ENCODE measurements around the gene MSTN. TPM values are rescaled to one million over a fixed set of nuclear protein-coding genes. Genes with fewer than 3 reads are reported as not detected.

The MSTN gene
- total and polyA plus RNA-seq, 2 experiments from 2014 or later, result 0.21 TPM; not detected in 1

DNA sequence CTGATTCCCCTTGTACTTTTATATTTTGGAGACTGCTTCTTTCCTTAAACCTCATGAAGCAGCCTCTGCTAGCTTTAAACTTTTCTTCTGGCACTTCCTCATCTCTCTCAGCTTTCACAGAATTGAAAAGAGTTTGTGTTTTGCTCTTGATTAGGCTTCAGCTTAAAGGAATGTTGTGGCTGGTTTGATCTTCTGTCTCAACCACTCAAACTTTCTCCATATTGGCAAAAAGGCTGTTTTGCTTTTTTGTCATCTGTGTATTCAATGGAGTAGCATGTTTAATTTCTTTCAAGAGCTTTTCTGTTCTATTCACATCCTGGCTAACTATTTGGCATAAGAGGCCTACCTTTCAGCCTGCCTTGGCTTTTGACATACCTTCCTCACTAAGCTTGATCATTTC, 36.3 kb upstream of the MSTN start (continued):
- TF ChIP-seq, protein P1, sequence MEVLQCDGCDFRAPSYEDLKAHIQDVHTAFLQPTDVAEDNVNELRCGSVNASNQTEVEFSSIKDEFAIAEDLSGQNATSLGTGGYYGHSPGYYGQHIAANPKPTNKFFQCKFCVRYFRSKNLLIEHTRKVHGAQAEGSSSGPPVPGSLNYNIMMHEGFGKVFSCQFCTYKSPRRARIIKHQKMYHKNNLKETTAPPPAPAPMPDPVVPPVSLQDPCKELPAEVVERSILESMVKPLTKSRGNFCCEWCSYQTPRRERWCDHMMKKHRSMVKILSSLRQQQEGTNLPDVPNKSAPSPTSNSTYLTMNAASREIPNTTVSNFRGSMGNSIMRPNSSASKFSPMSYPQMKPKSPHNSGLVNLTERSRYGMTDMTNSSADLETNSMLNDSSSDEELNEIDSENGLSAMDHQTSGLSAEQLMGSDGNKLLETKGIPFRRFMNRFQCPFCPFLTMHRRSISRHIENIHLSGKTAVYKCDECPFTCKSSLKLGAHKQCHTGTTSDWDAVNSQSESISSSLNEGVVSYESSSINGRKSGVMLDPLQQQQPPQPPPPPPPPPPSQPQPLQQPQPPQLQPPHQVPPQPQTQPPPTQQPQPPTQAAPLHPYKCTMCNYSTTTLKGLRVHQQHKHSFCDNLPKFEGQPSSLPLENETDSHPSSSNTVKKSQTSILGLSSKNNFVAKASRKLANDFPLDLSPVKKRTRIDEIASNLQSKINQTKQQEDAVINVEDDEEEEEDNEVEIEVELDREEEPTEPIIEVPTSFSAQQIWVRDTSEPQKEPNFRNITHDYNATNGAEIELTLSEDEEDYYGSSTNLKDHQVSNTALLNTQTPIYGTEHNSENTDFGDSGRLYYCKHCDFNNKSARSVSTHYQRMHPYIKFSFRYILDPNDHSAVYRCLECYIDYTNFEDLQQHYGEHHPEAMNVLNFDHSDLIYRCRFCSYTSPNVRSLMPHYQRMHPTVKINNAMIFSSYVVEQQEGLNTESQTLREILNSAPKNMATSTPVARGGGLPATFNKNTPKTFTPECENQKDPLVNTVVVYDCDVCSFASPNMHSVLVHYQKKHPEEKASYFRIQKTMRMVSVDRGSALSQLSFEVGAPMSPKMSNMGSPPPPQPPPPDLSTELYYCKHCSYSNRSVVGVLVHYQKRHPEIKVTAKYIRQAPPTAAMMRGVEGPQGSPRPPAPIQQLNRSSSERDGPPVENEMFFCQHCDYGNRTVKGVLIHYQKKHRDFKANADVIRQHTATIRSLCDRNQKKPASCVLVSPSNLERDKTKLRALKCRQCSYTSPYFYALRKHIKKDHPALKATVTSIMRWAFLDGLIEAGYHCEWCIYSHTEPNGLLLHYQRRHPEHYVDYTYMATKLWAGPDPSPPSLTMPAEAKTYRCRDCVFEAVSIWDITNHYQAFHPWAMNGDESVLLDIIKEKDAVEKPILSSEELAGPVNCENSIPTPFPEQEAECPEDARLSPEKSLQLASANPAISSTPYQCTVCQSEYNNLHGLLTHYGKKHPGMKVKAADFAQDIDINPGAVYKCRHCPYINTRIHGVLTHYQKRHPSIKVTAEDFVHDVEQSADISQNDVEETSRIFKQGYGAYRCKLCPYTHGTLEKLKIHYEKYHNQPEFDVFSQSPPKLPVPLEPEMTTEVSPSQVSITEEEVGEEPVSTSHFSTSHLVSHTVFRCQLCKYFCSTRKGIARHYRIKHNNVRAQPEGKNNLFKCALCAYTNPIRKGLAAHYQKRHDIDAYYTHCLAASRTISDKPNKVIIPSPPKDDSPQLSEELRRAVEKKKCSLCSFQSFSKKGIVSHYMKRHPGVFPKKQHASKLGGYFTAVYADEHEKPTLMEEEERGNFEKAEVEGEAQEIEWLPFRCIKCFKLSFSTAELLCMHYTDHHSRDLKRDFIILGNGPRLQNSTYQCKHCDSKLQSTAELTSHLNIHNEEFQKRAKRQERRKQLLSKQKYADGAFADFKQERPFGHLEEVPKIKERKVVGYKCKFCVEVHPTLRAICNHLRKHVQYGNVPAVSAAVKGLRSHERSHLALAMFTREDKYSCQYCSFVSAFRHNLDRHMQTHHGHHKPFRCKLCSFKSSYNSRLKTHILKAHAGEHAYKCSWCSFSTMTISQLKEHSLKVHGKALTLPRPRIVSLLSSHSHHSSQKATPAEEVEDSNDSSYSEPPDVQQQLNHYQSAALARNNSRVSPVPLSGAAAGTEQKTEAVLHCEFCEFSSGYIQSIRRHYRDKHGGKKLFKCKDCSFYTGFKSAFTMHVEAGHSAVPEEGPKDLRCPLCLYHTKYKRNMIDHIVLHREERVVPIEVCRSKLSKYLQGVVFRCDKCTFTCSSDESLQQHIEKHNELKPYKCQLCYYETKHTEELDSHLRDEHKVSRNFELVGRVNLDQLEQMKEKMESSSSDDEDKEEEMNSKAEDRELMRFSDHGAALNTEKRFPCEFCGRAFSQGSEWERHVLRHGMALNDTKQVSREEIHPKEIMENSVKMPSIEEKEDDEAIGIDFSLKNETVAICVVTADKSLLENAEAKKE (CRISPR knock-in tag; IDR thresholded peaks at IDR 0.05), result no peak
- no peak for TF ChIP-seq EZH2phosphoT487 (IDR thresholded peaks at IDR 0.05; ENCODE audit: unreplicated experiment)
- TF ChIP-seq, protein P2, sequence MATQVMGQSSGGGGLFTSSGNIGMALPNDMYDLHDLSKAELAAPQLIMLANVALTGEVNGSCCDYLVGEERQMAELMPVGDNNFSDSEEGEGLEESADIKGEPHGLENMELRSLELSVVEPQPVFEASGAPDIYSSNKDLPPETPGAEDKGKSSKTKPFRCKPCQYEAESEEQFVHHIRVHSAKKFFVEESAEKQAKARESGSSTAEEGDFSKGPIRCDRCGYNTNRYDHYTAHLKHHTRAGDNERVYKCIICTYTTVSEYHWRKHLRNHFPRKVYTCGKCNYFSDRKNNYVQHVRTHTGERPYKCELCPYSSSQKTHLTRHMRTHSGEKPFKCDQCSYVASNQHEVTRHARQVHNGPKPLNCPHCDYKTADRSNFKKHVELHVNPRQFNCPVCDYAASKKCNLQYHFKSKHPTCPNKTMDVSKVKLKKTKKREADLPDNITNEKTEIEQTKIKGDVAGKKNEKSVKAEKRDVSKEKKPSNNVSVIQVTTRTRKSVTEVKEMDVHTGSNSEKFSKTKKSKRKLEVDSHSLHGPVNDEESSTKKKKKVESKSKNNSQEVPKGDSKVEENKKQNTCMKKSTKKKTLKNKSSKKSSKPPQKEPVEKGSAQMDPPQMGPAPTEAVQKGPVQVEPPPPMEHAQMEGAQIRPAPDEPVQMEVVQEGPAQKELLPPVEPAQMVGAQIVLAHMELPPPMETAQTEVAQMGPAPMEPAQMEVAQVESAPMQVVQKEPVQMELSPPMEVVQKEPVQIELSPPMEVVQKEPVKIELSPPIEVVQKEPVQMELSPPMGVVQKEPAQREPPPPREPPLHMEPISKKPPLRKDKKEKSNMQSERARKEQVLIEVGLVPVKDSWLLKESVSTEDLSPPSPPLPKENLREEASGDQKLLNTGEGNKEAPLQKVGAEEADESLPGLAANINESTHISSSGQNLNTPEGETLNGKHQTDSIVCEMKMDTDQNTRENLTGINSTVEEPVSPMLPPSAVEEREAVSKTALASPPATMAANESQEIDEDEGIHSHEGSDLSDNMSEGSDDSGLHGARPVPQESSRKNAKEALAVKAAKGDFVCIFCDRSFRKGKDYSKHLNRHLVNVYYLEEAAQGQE (IDR thresholded peaks at IDR 0.05; ENCODE audit: unreplicated experiment), result no peak
- no peak for TF ChIP-seq ZNF331 (CRISPR knock-in tag; IDR thresholded peaks at IDR 0.05; ENCODE audit: low read depth)
- TF ChIP-seq EZH2 (IDR thresholded peaks at IDR 0.05; ENCODE audit: low read depth, unreplicated experiment), result no peak

DNA sequence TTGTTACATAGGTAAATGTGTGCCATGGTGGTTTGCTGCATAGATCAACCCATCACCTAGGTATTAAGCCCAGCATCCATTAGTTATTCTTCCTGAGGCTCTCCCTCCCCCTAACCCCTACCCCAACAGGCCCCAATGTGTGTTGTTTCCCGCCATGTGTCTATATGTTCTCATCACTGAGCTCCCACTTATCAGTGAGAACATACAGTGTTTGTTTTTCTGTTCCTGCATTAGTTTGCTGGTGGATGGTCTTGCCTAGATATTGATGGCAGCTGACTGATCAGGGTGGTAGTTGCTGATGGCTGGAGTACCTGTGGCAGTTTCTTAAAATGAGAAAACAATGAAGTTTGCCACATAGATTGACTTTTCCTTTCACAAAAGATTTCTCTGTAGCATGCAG, 34.6 kb upstream of the MSTN start:
- Mint-ChIP-seq H3K9me3 (no peaks in the 10 kb centered on the region; the same call in 2 of the 3 replicates), H3K27me3 (ENCODE audit: insufficient read depth, low read depth, poor library complexity) (no peaks in the 10 kb centered on the region), H3K4me1 (no peaks in the 10 kb centered on the region), H3K36me3 (ENCODE audit: low read depth) (no peaks in the 10 kb centered on the region; the same call in 2 of the 3 replicates), H3K4me3 (no peak overlapping the region), H3K27ac (no peak overlapping the region)
- Histone ChIP-seq H3K79me2 (replicated peaks; ENCODE audit: insufficient read depth) (no peaks in the 10 kb centered on the region), H4K20me1 (replicated peaks; ENCODE audit: insufficient read depth) (no peaks in the 10 kb centered on the region), H3K27ac (ENCODE audit: low read depth) (no peak overlapping the region), H3K36me3 (ENCODE audit: insufficient read depth) (no peaks in the 10 kb centered on the region), H3F3A (replicated peaks; ENCODE audit: low read depth) (no peaks in the 10 kb centered on the region), H3K4me2 (no peak overlapping the region), H3K27me3 (ENCODE audit: insufficient read depth) (no peaks in the 10 kb centered on the region), H3K4me3 (no peak overlapping the region), H2AFZ (no peak overlapping the region), H3K4me1 (ENCODE audit: insufficient read depth) (no peaks in the 10 kb centered on the region), H3K9me2 (ENCODE audit: insufficient read depth) (peaks cover 10% of the 10 kb centered on the region; the same call in 1 of the 2 replicates)
- DNase-seq (ENCODE audit: low spot score), result no peak
- TF ChIP-seq JUNB (IDR thresholded peaks at IDR 0.05; ENCODE audit: unreplicated experiment), result no peak
- TF ChIP-seq, protein P3, sequence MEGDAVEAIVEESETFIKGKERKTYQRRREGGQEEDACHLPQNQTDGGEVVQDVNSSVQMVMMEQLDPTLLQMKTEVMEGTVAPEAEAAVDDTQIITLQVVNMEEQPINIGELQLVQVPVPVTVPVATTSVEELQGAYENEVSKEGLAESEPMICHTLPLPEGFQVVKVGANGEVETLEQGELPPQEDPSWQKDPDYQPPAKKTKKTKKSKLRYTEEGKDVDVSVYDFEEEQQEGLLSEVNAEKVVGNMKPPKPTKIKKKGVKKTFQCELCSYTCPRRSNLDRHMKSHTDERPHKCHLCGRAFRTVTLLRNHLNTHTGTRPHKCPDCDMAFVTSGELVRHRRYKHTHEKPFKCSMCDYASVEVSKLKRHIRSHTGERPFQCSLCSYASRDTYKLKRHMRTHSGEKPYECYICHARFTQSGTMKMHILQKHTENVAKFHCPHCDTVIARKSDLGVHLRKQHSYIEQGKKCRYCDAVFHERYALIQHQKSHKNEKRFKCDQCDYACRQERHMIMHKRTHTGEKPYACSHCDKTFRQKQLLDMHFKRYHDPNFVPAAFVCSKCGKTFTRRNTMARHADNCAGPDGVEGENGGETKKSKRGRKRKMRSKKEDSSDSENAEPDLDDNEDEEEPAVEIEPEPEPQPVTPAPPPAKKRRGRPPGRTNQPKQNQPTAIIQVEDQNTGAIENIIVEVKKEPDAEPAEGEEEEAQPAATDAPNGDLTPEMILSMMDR (conservative IDR thresholded peaks at IDR 0.05; ENCODE audit: low read depth in 2 of 2), result no peak
- ATAC-seq, result no peak

Measured in GM23338 (cell line).